ENCODE data around the gene CLIP2. TPM values are rescaled to one million over a fixed set of nuclear protein-coding genes. Genes with fewer than 3 reads are reported as not detected.

CLIP2 gene
- total RNA-seq, 1 donor from 2014 or later = 24.3 TPM

GRCh38 chr7:74355091-74355490 is 65.9 kb downstream of the CLIP2 start:
- peaks cover 6% of the 10 kb centered on the region for H3K36me3 ChIP-seq
- ATAC-seq (no peak), DNase-seq (no peak)
- H3K9me3 ChIP-seq = no peaks in the 10 kb centered on the region
- no peaks in the 10 kb centered on the region for H3K27me3 ChIP-seq
- no peak overlapping the region for H3K4me3 ChIP-seq
- H3K4me1 ChIP-seq = no peaks in the 10 kb centered on the region
- no peak for TF ChIP-seq CTCF (IDR thresholded peaks at IDR 0.05)
- intact Hi-C loops (cut with DNase I) = no loop called here
- no peak overlapping the region for H3K27ac ChIP-seq

- ATAC-seq (no peak), DNase-seq (no peak)
- intact Hi-C loops (cut with DNase I) = no loop called here
- no peak overlapping the region for H3K4me3 ChIP-seq
- H3K27ac ChIP-seq = no peak overlapping the region
- no peaks in the 10 kb centered on the region for H3K27me3 ChIP-seq
- H3K9me3 ChIP-seq = no peaks in the 10 kb centered on the region
- peaks cover 6% of the 10 kb centered on the region for H3K36me3 ChIP-seq
- H3K4me1 ChIP-seq = no peaks in the 10 kb centered on the region
- TF ChIP-seq CTCF (IDR thresholded peaks at IDR 0.05) = no peak
Observed at GRCh38 chr7:74356589-74357315, 67.5 kb downstream of the CLIP2 start.

- no peak for DNase-seq
- no peak overlapping the region for H3K4me3 ChIP-seq
- peaks cover 6% of the 10 kb centered on the region for H3K36me3 ChIP-seq
Observed at GRCh38 chr7:74360008-74360407, 70.8 kb downstream of the CLIP2 start.

GRCh38 chr7:74362266-74362665 is 73.1 kb downstream of the CLIP2 start:
- H3K27me3 ChIP-seq = no peaks in the 10 kb centered on the region
- peaks cover 6% of the 10 kb centered on the region for H3K36me3 ChIP-seq
- TF ChIP-seq CTCF (IDR thresholded peaks at IDR 0.05) = no peak
- H3K27ac ChIP-seq = no peak overlapping the region
- H3K4me3 ChIP-seq = no peak overlapping the region
- intact Hi-C loops (cut with DNase I) = no loop called here
- DNase-seq (no peak), ATAC-seq (no peak)
- H3K4me1 ChIP-seq = no peaks in the 10 kb centered on the region
- no peaks in the 10 kb centered on the region for H3K9me3 ChIP-seq

More at GRCh38 chr7:74360008-74360407, 70.8 kb downstream of the CLIP2 start:
- intact Hi-C loops (cut with DNase I) = no loop called here
- Histone ChIP-seq H3K27ac (no peak overlapping the region), H3K27me3 (no peaks in the 10 kb centered on the region), H3K9me3 (no peaks in the 10 kb centered on the region), H3K4me1 (no peaks in the 10 kb centered on the region)
- no peak for TF ChIP-seq CTCF (IDR thresholded peaks at IDR 0.05)
- no peak for ATAC-seq

- no peak for DNase-seq
- Histone ChIP-seq H3K4me1 (no peaks in the 10 kb centered on the region), H3K36me3 (no peaks in the 10 kb centered on the region), H3K27ac (no peak overlapping the region), H3K4me3 (no peak overlapping the region), H3K27me3 (no peaks in the 10 kb centered on the region), H3K9me3 (no peaks in the 10 kb centered on the region)
- intact Hi-C loops (cut with DNase I) = no loop called here
- ATAC-seq = no peak
- TF ChIP-seq CTCF (IDR thresholded peaks at IDR 0.05) = peak; percentile 5
Observed at GRCh38 chr7:74364061-74364460, 74.9 kb downstream of the CLIP2 start.
